GM23338 (cell line): ENCODE measurements around the gene PCDH1.

Experiments used
- CREB1 ChIP-seq: fragments of 250-450 bp; sonication (Bioruptor Pico); IDR thresholded peaks from 2 replicates; pipeline ENCODE4 v1.5.0; 2020; ENCODE audit warnings: low read depth, mild to moderate bottlenecking, moderate library complexity
- ETS1 ChIP-seq: IDR thresholded peaks from 2 replicates; pipeline ENCODE4 v1.6.1; 2016; ENCODE audit warnings: antibody characterized with exemption
- EZH2 ChIP-seq: fragments of 200-600 bp; sonication (generic); IDR thresholded peaks from one replicate; pipeline ENCODE4 v1.8.0; 2017; ENCODE audit warnings: antibody characterized with exemption, mild to moderate bottlenecking, low read depth; ENCODE audit not compliant: unreplicated experiment
- EZH2phosphoT487 ChIP-seq: fragments of 200-600 bp; sonication (generic); IDR thresholded peaks from one replicate; pipeline ENCODE4 v1.8.1; 2018; ENCODE audit warnings: antibody characterized with exemption; ENCODE audit not compliant: unreplicated experiment
- JUNB ChIP-seq: IDR thresholded peaks from one replicate; pipeline ENCODE4 v1.6.1; 2016; ENCODE audit warnings: antibody characterized with exemption; ENCODE audit not compliant: unreplicated experiment
- NANOG ChIP-seq: IDR thresholded peaks from 2 replicates; pipeline ENCODE4 v1.6.1; 2016; ENCODE audit warnings: antibody characterized with exemption, borderline replicate concordance
- POLR2AphosphoS5 ChIP-seq: IDR thresholded peaks from 2 replicates; pipeline ENCODE4 v1.6.1; 2016; ENCODE audit warnings: antibody characterized with exemption, low read depth
- REST ChIP-seq: IDR thresholded peaks from one replicate; pipeline ENCODE4 v1.6.1; 2018; ENCODE audit warnings: antibody characterized with exemption; ENCODE audit not compliant: unreplicated experiment
- STAT1 ChIP-seq: IDR thresholded peaks from one replicate; pipeline ENCODE4 v1.6.1; 2016; ENCODE audit warnings: antibody characterized with exemption; ENCODE audit not compliant: unreplicated experiment
- ZNF114 ChIP-seq: fragments of 250-450 bp; sonication (Bioruptor Pico); IDR thresholded peaks from 2 replicates; pipeline ENCODE4 v1.5.0; 2020; ENCODE audit warnings: mild to moderate bottlenecking, moderate library complexity
- ZNF331 ChIP-seq: fragments of 250-450 bp; sonication (Bioruptor Pico); IDR thresholded peaks from 2 replicates; pipeline ENCODE4 v1.5.0; 2020; ENCODE audit warnings: low read depth, mild to moderate bottlenecking, moderate library complexity
- ZNF462 ChIP-seq: fragments of 250-450 bp; sonication (Bioruptor Pico); IDR thresholded peaks from 2 replicates; pipeline ENCODE4 v1.5.0; 2020; ENCODE audit warnings: mild to moderate bottlenecking, moderate library complexity
- TF ChIP-seq, protein P1 (sequence below), 2 experiments: fragments of 200-600 bp in 1 of 2; sonication (generic) in 1 of 2; conservative IDR thresholded peaks; 2 replicates each; pipeline versions ENCODE4 v1.5.1 to v1.6.1; 2016 to 2017; ENCODE audit warnings: antibody characterized with exemption in 2 of 2, low read depth in 2 of 2, mild to moderate bottlenecking in 2 of 2, moderate library complexity in 1 of 2

- TF ChIP-seq CREB1 (CRISPR knock-in tag) (no peak), REST (no peak), POLR2AphosphoS5 (no peak), EZH2 (no peak), EZH2phosphoT487 (no peak), STAT1 (no peak), ZNF462 (CRISPR knock-in tag) (no peak), ETS1 (no peak), ZNF331 (CRISPR knock-in tag) (no peak), JUNB (no peak), NANOG (no peak), ZNF114 (CRISPR knock-in tag) (no peak)
- TF ChIP-seq, protein P1, sequence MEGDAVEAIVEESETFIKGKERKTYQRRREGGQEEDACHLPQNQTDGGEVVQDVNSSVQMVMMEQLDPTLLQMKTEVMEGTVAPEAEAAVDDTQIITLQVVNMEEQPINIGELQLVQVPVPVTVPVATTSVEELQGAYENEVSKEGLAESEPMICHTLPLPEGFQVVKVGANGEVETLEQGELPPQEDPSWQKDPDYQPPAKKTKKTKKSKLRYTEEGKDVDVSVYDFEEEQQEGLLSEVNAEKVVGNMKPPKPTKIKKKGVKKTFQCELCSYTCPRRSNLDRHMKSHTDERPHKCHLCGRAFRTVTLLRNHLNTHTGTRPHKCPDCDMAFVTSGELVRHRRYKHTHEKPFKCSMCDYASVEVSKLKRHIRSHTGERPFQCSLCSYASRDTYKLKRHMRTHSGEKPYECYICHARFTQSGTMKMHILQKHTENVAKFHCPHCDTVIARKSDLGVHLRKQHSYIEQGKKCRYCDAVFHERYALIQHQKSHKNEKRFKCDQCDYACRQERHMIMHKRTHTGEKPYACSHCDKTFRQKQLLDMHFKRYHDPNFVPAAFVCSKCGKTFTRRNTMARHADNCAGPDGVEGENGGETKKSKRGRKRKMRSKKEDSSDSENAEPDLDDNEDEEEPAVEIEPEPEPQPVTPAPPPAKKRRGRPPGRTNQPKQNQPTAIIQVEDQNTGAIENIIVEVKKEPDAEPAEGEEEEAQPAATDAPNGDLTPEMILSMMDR (conservative IDR thresholded peaks at IDR 0.05; ENCODE audit: low read depth in 2 of 2): no peak
Observed at GRCh38 chr5:141865406-141865805, 12.8 kb downstream of the PCDH1 start.
